Posterior vena cava (tissue), 2 donors: ENCODE measurements around the gene RELT. TPM values are rescaled to one million over a fixed set of nuclear protein-coding genes. Genes with fewer than 3 reads are reported as not detected.

Source experiments
- DNase-seq: peaks from one replicate; pipeline ENCODE4 v3.0.0-alpha.2; 2020; ENCODE audit warnings: low spot score
- intact Hi-C, 2 donors: fragments of 100-400 bp; cut with DNase I; formaldehyde crosslinking; loops; one replicate each; pipeline versions ENCODE4 v1.14.1 to v1.14.2; 2022 to 2023
- total RNA-seq, 2 donors: library from RNA; stranded (reverse); fragmentation: NEBNext Ultra II Directional; extraction: Animal tissue kit (Norgen Biotek cat#: 25700); gene quantifications; one replicate each; pipeline ENCODE4 v1.2.1, GENCODE V29; 2021
- donor health status: DM: yes; HTN: yes; CAD: no.
- donor health status: DM: yes; HTN: yes; CAD: no.

Gene RELT
- total RNA-seq, 2 donors from 2014 or later = 6.3 to 10.8 TPM

- intact Hi-C loops = no loop called here
- DNase-seq = peak; percentile 93
Observed at GRCh38 chr11:73384872-73385689, 8.9 kb downstream of the RELT start.

DNA sequence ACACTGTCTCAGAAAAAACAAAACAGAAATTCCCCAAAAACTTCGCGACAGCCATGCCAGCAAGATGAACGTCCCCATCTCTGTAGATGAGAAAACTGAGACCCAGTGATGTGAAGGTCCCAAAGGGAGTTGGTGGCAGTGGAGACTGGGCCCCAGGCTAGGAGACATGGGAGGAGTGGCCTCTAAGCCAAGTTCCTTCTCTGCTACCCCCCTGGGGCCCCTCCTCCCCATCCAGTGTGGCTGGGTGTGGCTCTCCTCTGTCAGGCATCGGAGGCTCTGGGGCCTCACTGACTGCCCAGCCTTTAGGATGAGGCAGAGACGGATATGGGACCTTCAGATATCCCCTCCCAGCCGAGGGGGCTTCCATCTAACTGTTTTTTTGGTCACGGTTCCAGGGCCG, 9.8 kb downstream of the RELT start:
- no peak for DNase-seq
- intact Hi-C loops = no loop called here

DNA sequence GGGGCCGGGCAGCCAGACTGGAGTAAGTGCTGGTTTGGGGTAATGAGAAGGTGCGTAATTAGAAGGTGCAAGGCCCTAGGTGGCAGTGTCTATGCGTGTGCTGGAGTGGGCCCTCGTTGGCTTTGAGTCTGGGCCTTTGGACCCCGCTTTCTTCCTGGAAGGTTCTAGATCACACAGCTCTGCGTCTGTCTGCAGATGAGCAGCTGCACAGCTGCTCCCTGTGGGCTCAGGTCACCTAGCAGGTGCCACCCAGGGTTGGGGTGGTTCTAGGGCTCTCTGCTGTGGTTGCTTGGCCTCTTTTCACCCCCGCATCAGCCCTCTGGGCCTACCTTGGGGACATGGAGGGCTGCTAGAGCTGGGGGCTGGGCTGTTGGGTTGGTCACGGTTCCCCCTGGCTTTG, 10.3 kb downstream of the RELT start:
- DNase-seq = no peak
- intact Hi-C loops = no loop called here

GRCh38 chr11:73387594-73388264, 11.5 kb downstream of the RELT start:
- no peak for DNase-seq
- intact Hi-C loops = no loop called here

DNA sequence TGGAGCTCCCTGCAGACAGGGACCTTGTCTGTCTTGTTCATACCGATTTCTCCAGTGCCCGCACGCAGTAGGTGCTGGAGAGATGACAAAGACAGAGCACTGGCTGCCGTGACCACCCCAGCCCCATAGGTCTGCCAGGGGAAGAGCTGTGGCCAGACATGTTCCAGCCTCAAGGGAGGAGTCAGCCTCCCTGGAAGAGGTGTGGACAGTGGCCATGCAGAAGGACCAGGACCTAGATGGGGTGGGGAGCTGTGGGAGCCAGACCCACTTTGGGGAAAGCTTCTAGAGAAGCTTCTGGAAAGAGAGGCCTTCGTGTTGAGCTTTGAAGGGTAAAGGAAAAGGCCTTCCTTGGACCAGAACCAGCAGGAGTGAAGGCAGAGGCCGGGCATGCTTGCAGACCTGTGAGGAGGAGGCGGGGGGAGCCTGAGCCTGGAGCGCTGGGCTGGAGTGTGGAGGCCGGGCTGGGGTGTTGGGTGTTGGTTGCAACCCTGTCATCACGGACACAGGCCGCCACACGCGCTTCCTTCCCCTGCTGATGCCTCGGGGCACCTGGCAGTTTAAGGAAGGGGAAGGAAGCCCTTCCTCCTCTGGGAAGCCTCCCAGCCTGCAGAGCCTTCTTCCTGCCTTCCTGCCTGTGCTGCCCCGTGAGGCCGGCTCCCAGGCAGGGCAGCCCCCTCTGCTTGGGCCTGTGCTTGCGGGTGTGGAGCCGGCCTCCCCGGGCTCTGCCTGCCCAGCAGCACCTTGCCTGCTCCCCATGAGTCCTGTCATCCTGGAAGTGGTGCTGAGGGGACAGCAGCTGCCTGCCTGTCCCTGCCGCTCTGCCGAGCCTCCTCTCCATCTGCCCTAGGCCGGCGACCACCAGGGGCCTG, 12.3 kb downstream of the RELT start:
- intact Hi-C loops = no loop called here
- DNase-seq = peak; percentile 89

DNA sequence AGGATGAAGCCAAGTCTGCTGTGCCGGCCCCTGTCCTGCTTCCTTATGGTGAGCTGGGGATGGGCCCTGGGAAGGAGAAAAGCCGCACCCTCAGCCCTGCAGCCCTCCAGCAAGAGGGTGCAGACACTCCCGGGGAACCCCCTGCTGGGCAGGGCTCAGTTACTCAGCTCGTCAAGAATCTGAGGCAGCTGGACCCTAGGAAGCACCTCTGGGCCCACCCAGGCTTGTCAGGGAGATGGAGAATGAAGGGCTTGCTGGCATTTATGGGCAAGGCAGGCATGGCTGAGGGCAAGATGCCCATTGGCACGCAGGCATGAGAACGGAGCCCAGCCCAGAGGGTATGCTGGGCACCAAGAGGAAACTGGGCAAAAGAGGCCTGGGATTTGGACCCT, 12.9 kb downstream of the RELT start:
- intact Hi-C loops = no loop called here
- DNase-seq = no peak

DNA sequence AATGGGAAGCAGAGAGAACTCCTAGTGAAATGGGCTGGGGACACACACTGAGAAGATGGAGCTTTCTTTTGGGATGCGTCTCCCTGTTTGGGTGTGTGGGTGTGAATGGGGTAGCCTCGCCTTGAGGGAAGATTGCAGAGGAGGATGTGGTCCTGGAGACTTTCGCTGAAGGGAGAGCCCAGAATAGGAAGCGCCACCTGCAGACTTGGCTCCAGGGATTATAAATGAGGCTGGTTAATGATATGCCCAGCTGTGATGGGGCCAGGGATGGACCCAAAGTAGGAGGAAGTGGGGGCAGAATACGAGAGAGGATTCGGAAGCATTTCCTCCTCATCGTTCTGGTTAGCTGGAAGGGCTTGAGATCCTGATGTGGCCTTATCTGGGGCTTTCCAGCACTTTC, 13.7 kb downstream of the RELT start:
- intact Hi-C loops = loop anchor here (1.0 to 10.0 kb wide), 2 partner anchors 21 to 85 kb away; partner anchors contain the start of gene ARHGEF17 (in 2 of the 2)
- no peak for DNase-seq

- DNase-seq = no peak
- intact Hi-C loops = loop anchor here (1.0 to 10.0 kb wide), 2 partner anchors 20 to 86 kb away; partner anchors contain the start of gene ARHGEF17 (in 2 of the 2)
Observed at GRCh38 chr11:73390601-73391565, 14.7 kb downstream of the RELT start.

GRCh38 chr11:73391665-73392064, 15.5 kb downstream of the RELT start:
- intact Hi-C loops = loop anchor here (10.0 kb wide), 1 partner anchor 87 kb away; the partner anchor contains the start of gene ARHGEF17 (in 2 of the 2)
- DNase-seq = no peak

- no peak for DNase-seq
- intact Hi-C loops = loop anchor here (10.0 kb wide), 1 partner anchor 88 kb away; the partner anchor contains the start of gene ARHGEF17 (in 2 of the 2)
Observed at GRCh38 chr11:73392108-73393010, 16.2 kb downstream of the RELT start.

GRCh38 chr11:73393011-73393380, 16.8 kb downstream of the RELT start:
- DNase-seq = no peak
- intact Hi-C loops = loop anchor here (10.0 kb wide), 1 partner anchor 88 kb away; the partner anchor contains the start of gene ARHGEF17 (in 2 of the 2)

- DNase-seq = peak; percentile 91
- intact Hi-C loops = loop anchor here (10.0 kb wide), 1 partner anchor 89 kb away; the partner anchor contains the start of gene ARHGEF17 (in 2 of the 2)
Observed at GRCh38 chr11:73393479-73394415, 17.5 kb downstream of the RELT start.

GRCh38 chr11:73394416-73395296, 18.5 kb downstream of the RELT start:
- DNase-seq = no peak
- intact Hi-C loops = loop anchor here (10.0 kb wide), 1 partner anchor 90 kb away; the partner anchor contains the start of gene ARHGEF17 (in 2 of the 2)

GRCh38 chr11:73395297-73396208, 19.4 kb downstream of the RELT start:
- intact Hi-C loops = loop anchor here (10.0 kb wide), 1 partner anchor 91 kb away; the partner anchor contains the start of gene ARHGEF17 (in 2 of the 2)
- DNase-seq = peak; percentile 79
